ENCODE measurements around the gene PRORP. TPM values are rescaled to one million over a fixed set of nuclear protein-coding genes. Genes with fewer than 3 reads are reported as not detected.

Gene PRORP
- total and polyA plus RNA-seq, 2 of the 13 experiments (the other 11 are each of a cell fraction or from before 2014, with no cell fraction given): 48.9 to 88.7 TPM

GRCh38 chr14:35158951-35159653, 36.8 kb downstream of the PRORP start (continued):
- TF ChIP-seq ZSCAN5A (CRISPR knock-in tag; IDR thresholded peaks at IDR 0.05; ENCODE audit: borderline replicate concordance) (no peak), ZNF770 (CRISPR knock-in tag; IDR thresholded peaks at IDR 0.05) (peak; percentile 46; the same call in 1 of the 2 replicates), ZNF710 (CRISPR knock-in tag; IDR thresholded peaks at IDR 0.05; ENCODE audit: borderline replicate concordance) (peak; percentile 94), THRA (CRISPR knock-in tag; IDR thresholded peaks at IDR 0.05; ENCODE audit: borderline replicate concordance) (peak; percentile 20; the same call in 1 of the 2 replicates), NCOA2 (CRISPR knock-in tag; IDR thresholded peaks at IDR 0.05) (peak; percentile 59), ZNF335 (CRISPR knock-in tag; IDR thresholded peaks at IDR 0.05) (0 out of 2 replicates have a peak, but pooled peaks have one; percentile 39), ZNF331 (CRISPR knock-in tag; IDR thresholded peaks at IDR 0.05) (peak; percentile 66; the same call in 1 of the 2 replicates), MEIS1 (CRISPR knock-in tag; IDR thresholded peaks at IDR 0.05; ENCODE audit: borderline replicate concordance) (0 out of 2 replicates have a peak, but pooled peaks have one; percentile 55), ZNF552 (CRISPR knock-in tag; IDR thresholded peaks at IDR 0.05; ENCODE audit: borderline replicate concordance) (no peak), ZNF768 (CRISPR knock-in tag; IDR thresholded peaks at IDR 0.05) (no peak), FOXA3 (CRISPR knock-in tag; IDR thresholded peaks at IDR 0.05) (0 out of 2 replicates have a peak, but pooled peaks have one; percentile 16), NR2F1 (CRISPR knock-in tag; IDR thresholded peaks at IDR 0.05) (peak in 1 of 2 experiments; percentile 79; a peak in 2 of 4 replicates), FOSL1 (CRISPR knock-in tag; IDR thresholded peaks at IDR 0.05; ENCODE audit: borderline replicate concordance) (0 out of 2 replicates have a peak, but pooled peaks have one; percentile 19), RARA (CRISPR knock-in tag; IDR thresholded peaks at IDR 0.05) (peak; percentile 81), MXI1 (IDR thresholded peaks at IDR 0.05; ENCODE audit: borderline replicate concordance, low read depth, low read length) (no peak), ARID2 (CRISPR knock-in tag; IDR thresholded peaks at IDR 0.05; ENCODE audit: borderline replicate concordance) (no peak), KLF16 (CRISPR knock-in tag; IDR thresholded peaks at IDR 0.05) (0 out of 4 replicates have a peak, but pooled peaks have one; percentile 6 to 51), ZNF136 (CRISPR knock-in tag; IDR thresholded peaks at IDR 0.05; ENCODE audit: low read depth) (no peak)

All from HepG2 (cell line).